A204.1 (cell line): Measurements from ENCODE around the gene CXCL10.
A peak's percentile ranks its signal among the peaks of the same experiment; 100 is the strongest.
"Not testable (repeated sequence)": the region's sequence is repeated elsewhere in the genome, so short reads cannot be mapped to it uniquely, and the experiment has no call there.

Experiments
- FAIRE-seq: peaks from 2 replicates; lab custom pipeline; 2012; peaks lifted over from hg19 to GRCh38; lab: Jason Lieb, UNC

The CXCL10 gene

DNA sequence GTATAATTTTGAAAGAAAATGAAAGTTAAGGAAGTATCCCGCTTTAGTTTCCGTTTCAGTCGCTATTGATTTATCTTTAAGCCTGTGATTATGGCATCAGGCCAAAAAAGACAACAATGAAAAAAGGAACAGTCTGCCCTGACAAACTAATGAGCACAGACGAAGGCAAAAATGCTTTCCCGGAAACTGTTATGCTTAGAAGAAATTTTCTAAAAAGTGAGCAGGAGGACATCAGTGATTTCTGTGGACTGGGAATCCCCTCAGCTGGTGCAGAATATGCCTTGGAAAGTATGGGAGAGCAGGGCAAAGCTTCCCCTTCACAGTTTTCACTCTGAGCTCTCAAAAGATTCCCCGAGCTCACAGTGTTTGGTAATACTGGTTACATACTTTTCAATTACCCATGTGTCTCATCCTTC is 5.1 kb upstream of the CXCL10 start:
- FAIRE-seq = no peak

GRCh38 chr4:76024065-76024464 is 768 bp upstream of the CXCL10 start:
- no peak for FAIRE-seq

DNA sequence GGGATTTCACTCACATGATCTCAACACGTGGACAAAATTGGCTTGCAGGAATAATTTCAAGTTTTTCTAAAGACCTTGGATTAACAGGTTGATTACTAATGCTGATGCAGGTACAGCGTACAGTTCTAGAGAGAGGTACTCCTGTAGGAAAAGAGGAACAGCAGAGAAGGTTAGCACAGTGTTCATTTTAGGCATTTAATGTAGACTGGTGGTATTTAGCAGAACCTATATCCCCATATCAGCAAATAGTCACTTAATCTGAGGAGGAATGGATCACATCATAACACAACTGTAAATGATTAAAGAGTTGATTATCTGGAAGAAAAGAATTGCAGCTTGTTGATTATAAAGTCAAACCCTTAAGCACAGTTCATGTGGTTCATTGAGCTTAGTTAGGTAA is 620 bp downstream of the CXCL10 start:
- FAIRE-seq = no peak

DNA sequence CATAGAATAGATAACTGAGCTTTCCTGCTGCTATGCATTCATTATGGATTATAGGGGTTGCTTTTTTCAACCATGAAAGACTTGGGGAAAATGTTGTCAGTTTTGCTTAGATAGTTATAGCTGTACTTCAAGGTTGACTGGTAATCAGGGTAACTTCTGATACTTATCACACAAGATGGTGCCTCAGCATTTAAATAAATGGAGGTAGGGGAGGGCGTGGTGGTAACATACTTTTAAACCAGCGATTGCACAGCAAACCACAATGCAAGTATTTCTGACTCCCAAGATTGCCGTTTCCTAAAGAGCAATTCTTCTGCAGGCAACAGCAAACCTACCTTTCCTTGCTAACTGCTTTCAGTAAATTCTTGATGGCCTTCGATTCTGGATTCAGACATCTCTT is 1.3 kb downstream of the CXCL10 start:
- no peak for FAIRE-seq

- FAIRE-seq = no peak
Measured at GRCh38 chr4:76017056-76017686, 6.1 kb downstream of the CXCL10 start.

DNA sequence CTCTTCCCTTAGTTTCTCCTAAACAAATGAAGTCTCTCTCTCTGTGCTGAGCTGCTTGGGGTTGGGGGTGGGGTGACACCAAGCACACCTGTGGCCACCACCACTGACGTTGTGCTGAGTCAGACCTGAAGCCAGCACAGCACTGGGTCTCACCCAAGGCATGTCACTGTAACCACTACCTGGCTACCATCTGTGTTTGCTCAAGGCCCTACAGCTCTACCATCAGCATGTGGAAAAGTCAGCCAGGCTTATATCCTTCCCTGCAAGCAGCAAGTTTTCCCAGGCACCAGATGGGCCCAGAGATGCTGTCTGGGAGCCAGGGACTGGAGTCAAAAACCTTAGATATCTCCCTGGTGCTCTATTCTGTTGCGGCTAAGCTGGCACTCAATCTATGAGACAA is 6.9 kb downstream of the CXCL10 start:
- FAIRE-seq = no peak

DNA sequence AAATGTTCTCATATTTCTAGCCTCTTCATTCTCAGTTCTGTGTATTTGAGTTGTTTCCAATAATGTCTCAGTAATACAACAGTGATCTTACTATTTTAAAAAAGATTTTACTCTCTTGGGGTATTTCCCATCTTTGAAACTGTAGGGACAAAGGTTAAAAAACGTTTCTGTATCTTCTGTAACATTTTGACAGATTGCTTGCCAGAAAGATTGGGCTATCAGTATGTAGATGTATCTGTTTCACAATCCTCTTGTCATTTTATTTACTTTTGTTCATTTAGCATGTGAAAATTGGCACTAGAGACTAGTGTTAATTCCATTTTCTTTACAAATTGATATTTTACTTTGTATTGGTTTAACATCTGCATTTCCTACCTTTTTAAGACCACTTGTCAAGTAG is 9.8 kb downstream of the CXCL10 start:
- FAIRE-seq = no peak

- no peak for FAIRE-seq
Measured at GRCh38 chr4:76012388-76012801, 10.9 kb downstream of the CXCL10 start.

DNA sequence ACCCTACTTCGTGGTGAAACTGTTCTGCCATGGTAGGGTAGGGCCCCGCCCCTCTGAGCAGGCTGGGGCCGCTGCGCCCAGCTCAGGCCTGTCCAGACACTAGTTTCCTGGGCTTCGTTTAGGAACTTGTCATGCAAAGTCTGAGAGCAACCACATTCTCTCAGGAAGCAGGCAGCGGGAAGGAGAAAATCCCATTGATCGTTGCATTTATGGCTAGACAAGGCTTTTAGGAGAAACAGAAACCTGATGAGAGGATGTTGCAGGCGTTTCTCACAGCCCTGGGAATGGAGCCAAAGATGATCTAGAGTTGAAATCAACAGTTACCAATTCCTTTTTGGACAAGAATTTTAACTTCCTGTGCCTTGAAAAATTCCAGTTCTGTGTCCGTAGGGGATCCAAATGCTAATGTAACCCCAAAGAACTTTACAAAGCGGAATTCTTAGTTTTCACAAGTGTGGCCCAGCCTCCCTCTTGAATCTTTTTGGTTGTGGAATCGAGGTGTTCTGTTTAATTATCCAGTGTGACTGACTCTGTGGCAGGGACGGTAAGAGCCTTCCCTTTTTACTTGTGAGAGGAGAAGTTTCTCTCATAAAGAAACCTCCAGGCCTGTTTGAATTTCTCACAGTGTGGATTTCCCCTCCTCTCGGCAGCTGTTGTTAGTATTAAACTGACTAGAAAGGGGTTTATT is 11.5 kb downstream of the CXCL10 start:
- FAIRE-seq = no peak

DNA sequence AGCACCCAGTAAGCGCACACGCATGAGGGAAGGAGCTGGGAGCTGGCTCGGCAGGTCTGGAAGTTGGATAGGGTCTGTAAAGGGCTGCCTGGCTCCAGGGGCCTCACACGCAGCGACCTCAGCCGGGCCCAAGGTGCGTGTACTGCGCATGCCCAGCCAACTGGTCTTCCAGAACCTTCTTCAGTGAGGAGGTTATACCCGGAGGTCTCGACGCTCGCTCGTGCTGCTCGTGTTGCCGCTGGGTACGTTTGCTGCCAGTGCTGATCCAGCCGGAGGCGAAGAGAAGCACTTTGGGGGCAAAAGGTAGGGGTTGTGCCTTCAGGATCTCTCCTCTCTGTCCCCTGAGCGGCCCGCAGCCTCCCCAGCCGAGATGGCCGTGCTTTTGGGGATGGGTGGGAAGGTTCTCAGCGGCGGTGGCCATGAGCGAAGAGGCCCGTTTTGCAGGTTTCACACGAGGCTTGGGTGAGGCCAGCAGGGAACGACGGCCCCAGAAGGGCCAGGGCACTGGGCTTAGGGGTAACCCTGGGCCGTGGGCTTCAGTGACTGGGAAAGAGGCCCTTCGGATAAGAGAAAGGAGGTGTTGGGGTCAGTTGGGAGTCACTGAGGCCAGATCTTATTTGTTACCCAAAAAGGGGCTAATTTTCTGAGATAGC is 12.2 kb downstream of the CXCL10 start:
- FAIRE-seq = no peak

DNA sequence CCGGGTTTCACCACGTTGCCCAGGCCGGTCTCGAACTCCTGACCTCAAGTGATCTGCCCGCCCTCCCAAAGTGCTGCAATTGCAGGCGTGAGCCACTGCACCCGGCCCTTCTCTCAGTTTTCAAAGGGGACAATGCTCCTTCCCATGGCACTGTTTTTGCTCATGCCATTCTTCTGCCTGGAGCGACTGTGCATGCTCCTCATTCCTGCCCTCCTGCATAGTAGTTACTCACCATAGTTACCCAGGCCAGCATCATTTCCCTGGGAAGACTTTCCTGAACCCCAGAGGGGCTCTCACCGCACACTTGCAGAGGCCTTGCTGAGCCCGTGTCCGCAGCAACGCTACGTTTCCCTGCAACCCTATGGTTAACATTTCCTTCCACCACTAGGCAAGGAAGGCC is 12.7 kb downstream of the CXCL10 start:
- no peak for FAIRE-seq

DNA sequence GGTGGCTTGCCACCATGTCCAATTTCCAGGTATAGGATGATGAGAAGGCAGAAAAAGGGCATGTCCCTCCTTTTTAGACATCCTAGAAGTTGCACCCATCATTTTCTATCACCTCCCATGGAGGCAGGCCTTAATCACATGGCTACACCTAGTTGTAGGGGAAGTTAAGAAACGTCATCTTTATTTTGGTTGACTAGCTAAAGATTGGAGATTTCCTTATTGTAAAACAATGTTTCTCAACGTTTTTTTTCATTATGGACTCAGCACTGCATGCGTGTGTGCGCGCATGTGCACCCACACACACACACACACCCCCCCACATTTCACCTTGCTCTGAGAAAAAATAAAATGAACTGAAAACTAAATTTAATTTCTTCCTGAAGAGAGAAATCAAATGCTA is 14.0 kb downstream of the CXCL10 start:
- FAIRE-seq = no peak

GRCh38 chr4:76007089-76007862 is 16.0 kb downstream of the CXCL10 start, which contains the start of gene CXCL9:
CXCL9 (minus strand) TSS chr4:76007509; CDS start chr4:76007449, 60 bp downstream.
- no peak for FAIRE-seq

DNA sequence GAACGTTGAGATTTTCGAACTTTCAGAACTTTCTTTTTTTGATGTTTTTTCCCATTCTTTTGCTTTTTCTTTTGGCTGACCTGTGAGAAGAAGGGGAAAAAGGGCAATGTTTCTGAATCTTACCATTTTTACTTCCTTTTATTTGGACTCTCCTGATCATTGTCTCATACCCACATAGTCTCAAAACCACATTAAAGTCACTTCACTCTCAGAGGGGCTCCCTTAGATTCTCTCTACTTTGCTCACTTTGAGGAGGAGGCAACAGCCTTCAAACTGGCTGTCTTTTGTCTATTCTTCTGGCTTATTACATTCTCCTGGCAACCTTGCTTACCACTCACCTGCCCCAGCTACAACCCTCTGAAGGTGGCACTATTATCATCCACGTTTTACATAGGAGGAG is 19.7 kb downstream of the CXCL10 start:
- no peak for FAIRE-seq

DNA sequence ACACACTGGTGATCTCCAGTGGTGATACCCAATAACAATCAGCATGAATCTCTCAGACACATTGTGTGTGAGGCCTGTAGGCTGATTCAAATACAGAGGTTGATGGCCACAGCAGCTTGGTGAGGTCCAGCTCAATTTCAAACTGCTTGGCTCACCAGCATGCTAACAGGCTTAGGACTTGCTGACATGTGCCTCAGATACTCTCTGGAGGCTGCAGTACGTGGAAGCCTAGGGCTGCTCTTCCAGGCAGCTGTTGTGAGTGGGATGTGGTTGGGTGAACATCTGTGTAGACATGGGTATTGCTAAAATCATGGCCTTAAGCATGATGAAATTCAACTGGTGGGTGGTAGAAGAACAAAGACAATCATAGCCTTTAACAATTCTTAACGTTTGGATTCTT is 20.3 kb downstream of the CXCL10 start:
- no peak for FAIRE-seq

GRCh38 chr4:76002176-76002575 is 21.1 kb downstream of the CXCL10 start:
- no peak for FAIRE-seq

DNA sequence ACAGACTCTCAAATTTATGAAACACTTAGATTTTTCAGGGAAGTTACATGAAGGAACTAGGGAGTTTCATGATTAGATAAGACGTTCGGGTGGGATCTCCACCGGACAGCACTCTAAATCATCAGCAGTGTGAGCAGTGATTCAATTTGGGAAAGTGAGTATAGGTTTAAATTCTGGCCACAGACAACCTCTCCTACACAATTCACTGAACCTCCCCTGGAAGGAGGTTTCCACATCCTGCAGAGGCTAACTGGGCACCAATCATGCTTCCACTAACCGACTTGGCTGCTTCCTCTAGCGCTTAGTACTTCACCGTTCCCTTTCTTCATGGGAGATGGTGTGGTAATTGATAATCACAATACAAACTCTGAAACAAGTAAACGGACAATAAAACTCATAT is 21.6 kb downstream of the CXCL10 start:
- FAIRE-seq = no peak

- no peak for FAIRE-seq
Measured at GRCh38 chr4:76000279-76000678, 23.0 kb downstream of the CXCL10 start.

DNA sequence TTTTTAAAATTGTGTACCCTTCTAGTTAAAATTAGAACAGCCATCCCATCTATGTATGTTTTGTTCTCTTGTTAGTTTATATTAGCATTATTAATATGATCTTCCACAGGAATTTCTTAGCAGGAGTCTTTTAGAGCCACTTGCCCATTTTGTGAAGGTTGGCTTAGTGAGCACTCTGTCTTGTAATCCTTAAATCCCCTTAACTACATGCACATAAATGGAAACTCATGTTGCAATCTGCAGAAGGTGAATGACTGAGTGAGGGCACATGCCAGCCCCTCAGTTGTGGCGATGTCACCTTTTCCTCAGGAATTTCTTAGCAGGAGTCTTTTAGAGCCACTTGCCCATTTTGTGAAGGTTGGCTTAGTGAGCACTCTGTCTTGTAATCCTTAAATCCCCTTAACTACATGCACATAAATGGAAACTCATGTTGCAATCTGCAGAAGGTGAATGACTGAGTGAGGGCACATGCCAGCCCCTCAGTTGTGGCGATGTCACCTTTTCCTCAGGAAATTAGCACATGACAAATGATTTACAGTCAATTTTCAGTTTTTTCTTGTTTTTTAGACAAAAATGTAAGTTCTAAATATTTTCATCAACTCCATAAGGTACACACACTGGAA is 24.7 kb downstream of the CXCL10 start:
- not testable (repeated sequence) for FAIRE-seq

GRCh38 chr4:75997946-75998345 is 25.4 kb downstream of the CXCL10 start:
- FAIRE-seq = no peak

- FAIRE-seq = no peak
Measured at GRCh38 chr4:75997081-75997480, 26.2 kb downstream of the CXCL10 start.

- FAIRE-seq = peak; percentile 96
Measured at GRCh38 chr4:75995727-75996126, 27.6 kb downstream of the CXCL10 start.
